AG08395 (cell line): ENCODE results near the gene ASPG.

Experiments
- DNase-seq: peaks from one replicate; pipeline ENCODE4 v3.0.0; 2012; ENCODE audit warnings: mixed read lengths, low spot score

The ASPG gene

DNA sequence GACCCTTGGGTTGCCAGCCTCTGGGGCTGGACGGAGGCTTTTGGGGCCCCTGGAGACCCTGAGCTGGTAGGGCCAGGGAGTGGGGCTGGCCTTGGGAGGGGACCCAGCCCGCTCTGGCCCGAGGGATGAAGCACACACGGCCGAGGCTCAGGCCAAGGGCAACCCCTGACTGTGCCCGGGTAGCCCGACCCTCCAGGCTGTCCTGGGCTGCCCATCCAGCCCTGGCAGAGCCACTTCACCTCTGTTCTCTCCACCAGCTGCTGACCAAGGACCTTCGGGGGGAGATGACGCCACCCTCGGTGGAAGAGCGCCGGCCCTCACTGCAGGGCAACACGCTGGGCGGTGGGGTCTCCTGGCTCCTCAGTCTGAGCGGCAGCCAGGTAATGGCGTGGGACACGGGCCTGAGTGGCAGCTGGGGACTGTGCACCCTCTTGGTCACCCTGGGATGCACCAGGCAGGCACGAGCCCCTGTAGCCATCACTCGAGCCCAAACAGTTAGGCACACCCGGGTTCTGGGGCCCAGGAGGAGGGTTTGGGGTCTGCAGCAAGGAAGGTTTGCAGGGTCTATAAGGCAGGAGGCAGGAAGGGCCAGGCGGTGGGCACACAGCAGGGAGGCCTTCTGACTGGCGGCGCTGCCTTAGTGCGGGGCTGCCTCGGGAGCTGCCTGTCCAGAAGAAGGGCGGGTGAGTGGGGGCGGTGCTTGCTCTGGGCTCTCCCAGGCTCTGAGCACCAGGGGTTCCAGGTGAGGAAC is 19.7 kb downstream of the ASPG start:
- DNase-seq, result no peak

GRCh38 chr14:104105822-104106470 is 20.4 kb downstream of the ASPG start:
- DNase-seq, result no peak

GRCh38 chr14:104106471-104106991 is 21.0 kb downstream of the ASPG start:
- DNase-seq, result no peak

- no peak for DNase-seq
Measured at GRCh38 chr14:104107101-104107581, 21.6 kb downstream of the ASPG start.

GRCh38 chr14:104107611-104108569 is 22.4 kb downstream of the ASPG start:
- no peak for DNase-seq

GRCh38 chr14:104108570-104109541 is 23.4 kb downstream of the ASPG start:
- DNase-seq, result no peak

DNA sequence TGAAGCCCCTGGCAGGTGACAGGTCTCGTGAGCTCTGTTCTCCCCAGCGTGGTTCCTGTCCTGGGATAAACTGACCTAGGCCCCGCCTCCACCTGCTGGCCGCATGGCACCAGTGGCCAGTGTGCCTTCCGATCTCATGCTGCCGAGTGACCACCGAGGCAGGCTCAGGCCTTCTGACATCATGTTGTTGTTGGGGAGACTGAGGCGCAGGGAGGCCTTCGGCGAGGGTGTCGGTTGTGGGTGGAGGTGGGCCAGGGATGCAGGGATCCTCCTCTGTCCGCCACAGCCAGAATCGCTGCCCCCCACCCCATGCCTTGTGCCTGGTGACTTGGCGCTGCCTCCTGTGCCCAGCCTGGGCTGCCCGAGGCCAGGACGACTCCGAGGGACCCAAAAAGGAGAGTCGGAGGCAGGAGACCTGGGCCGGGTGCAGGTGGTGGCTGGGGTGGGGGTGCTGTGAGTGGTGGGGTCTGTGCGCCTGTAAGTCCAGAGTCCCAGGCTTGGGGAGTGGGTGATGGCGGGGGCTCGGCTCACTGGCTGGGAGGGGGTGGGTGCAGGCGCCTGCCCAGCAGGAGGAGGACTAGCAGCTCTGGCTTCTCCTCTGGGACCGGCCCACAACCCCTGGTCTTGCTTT is 24.3 kb downstream of the ASPG start:
- DNase-seq, result no peak

GRCh38 chr14:104110491-104111209 is 25.1 kb downstream of the ASPG start:
- DNase-seq, result no peak

DNA sequence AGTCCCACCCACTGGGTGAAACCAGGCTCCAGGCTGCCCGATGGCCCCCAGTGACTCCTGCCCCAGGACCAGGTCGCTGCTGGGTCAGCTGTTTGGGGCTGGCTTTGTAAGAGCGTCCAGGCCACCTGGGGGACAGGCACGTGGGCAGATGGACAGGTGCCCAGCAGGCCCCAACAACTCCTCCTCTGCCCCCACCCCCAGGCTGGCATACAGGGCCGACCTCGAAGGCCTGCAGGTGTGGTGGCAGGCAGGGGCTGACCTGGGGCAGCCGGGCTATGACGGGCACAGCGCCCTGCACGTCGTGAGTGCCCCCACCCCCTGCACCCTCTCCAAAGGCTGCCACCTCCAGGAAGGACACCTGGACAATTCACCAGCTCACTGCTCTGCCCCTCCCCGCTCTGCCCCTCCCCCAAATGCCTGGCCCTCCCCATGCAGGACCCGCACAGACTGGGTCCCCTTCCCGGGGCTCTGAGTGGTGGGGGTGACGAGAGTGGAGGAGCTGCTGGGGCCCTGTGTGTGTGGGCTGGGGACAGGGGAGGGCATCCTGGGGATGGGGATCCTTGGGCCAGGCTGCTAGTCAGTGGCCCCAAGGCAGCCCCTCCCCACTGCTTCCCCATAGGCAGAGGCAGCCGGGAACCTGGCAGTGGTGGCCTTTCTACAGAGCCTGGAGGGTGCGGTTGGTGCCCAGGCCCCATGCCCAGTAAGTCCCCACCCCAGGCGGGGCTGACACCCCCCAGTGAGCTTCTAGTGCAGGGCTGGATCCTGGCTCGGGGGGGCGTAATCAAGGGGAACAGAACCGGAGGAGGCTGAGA is 26.0 kb downstream of the ASPG start:
- DNase-seq, result no peak

DNA sequence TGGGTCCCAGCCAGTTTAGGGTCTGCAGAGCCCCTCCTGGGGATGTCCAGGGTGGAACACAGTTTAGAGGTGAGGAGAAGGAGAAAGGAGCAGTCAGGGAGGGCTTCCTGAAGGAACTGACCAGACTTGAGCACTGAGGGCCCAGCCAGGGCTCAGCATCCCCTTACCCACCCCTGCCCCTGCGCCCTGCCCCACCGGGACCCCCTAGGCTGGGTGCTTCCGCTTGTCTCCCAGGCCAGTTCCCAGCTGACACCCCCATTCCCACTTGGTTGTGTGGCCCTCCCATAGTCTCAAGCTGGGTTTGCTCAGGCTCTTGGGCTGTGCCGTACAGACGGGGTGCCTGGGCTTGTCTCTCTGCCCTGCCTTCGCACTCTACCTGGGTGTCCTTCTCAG is 26.6 kb downstream of the ASPG start:
- DNase-seq, result no peak

DNA sequence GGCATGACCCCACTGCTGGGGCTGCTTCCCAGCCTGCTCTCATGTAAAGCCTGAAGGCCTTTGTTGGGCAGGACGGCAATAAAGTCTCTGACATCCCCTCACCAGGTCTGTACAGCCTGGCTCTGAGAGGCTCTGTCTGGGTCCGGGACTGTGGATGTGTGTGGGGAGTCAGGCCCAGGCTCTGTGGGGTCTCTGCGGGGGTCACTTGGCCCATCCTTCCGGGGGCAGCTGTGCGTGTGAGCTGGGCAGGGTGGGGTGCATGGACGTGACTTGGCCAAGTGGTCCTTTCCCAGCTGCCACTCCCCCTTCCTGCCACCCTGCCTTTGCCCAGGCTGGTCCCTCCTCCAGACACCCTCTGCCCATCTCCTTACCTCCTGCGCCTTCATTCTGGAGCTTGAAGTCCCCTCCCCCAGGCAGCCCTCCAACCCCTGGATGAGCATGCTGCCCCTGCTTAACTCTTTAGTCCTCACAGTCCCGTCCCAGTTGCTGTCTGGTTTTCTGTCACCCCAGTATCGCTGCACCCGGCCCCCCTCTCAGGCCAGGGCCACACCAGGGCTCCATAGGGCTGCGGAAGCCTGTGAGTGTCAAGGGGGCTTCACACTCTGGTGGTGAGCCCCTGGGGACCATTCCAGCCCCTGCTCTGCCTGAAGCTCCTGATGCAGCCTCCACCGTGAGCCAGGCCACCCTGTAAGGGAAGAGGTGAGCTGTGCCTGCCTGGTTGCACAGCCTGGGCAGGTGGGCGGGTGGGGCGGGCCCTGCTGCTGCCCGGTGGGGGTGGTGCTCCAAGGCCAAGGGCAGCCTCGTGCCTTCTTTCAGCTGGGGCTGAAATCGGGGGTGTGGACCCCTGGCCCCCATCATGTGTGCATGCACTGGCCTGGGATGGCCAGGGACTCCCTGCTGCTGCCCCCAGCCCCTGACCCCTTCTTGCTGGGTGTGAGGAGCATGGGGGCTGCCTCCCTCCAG is 27.4 kb downstream of the ASPG start:
- DNase-seq, result no peak

DNA sequence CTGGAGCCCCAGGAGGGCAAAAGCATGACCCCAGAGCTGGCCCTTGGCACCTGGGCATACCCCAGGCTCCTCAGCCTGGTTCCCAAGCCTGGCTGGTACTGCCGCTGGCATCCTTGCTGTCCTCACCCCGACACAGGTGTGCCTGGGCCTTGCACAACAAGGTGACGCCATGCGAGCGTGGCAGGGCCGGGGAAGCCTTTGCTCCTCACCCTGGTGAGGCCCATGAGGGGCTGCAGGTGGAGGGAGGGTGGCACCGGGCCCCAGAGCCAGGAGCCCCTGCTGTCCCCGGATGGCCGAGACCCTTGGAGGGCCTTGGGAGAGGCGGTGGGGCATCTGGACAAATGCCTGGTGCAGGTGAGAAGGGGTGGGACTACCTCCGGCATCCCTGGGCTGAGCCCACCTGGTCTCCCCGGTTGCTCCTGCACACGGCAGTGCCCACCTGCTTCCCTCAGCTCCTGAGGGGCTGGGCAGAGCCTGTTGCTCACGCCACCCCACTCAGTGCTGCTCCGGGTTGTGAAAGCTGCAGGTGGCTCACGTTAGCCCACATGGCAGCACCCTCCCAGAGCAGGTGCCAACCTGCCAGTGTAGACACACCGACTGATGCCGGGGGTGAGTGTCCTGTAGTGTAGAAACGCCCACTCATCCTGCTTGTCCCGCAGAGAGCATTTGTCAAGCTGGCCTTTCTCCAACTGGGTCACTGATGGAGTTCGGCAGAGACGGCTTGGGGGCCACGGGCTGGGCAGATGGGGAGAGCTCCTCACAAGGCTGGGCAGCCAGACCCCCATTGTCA is 28.3 kb downstream of the ASPG start:
- no peak for DNase-seq

GRCh38 chr14:104114421-104115130 is 29.1 kb downstream of the ASPG start:
- DNase-seq, result no peak

DNA sequence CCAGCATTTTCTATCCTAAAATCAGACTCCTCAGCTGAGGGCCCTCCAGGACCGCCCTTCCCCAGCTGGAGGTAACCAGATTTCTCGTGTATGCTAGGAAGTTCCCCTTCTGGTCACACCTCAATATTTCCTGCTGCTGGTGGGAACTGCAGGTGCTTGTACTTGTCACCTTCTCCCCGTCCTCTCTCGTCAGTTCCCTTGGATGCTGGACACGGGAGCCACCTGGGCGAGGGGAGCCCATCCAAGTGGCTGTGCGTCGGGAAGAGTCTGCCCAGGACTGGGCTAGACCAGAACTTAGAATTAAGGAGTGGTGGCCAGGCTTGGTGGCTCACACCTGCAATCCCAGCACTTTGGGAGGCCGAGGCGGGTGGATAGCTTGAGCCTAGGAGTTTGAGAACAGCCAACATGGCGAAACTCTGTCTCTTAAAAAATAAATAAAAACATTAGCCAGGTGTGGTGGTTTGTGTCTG is 29.7 kb downstream of the ASPG start:
- no peak for DNase-seq

GRCh38 chr14:104115691-104116287 is 30.3 kb downstream of the ASPG start:
- no peak for DNase-seq

GRCh38 chr14:104116288-104116755 is 30.8 kb downstream of the ASPG start:
- no peak for DNase-seq
